Loucy (cell line): Measurements from ENCODE around the gene ROBO2.
A peak's percentile ranks its signal among the peaks of the same experiment; 100 is the strongest.

Experiments used
- H2AFZ ChIP-seq: fragments of 200-600 bp; sonication (generic); 2 replicates; pipeline ENCODE4 v1.6.0; 2016; ENCODE audit warnings: antibody characterized with exemption, mild to moderate bottlenecking, low read length, moderate library complexity
- H3F3A ChIP-seq: fragments of 200-600 bp; 2 replicates; pipeline ENCODE4 v1.6.0; 2016; ENCODE audit warnings: antibody characterized with exemption, low read depth, mild to moderate bottlenecking
- H3K27me3 ChIP-seq: fragments of 200-600 bp; sonication (generic); 2 replicates; pipeline ENCODE4 v1.6.1; 2014; ENCODE audit warnings: low read length, mild to moderate bottlenecking; ENCODE audit not compliant: insufficient read depth, poor library complexity, severe bottlenecking
- H3K36me3 ChIP-seq: fragments of 200-600 bp; sonication (generic); 2 replicates; pipeline ENCODE4 v1.6.1; 2016; ENCODE audit warnings: low read length; ENCODE audit not compliant: insufficient read depth
- H3K4me1 ChIP-seq: fragments of 200-600 bp; sonication (generic); 2 replicates; pipeline ENCODE4 v1.5.1; 2014; ENCODE audit warnings: low read length, mild to moderate bottlenecking; ENCODE audit not compliant: insufficient read depth, poor library complexity, severe bottlenecking
- H3K4me2 ChIP-seq: fragments of 200-600 bp; sonication (generic); 2 replicates; pipeline ENCODE4 v1.6.0; 2014; ENCODE audit warnings: antibody characterized with exemption, low read length, low read depth, mild to moderate bottlenecking; ENCODE audit not compliant: poor library complexity, severe bottlenecking
- H3K4me3 ChIP-seq: fragments of 200-600 bp; sonication (generic); 2 replicates; pipeline ENCODE4 v1.5.1; 2014; ENCODE audit warnings: low read length, mild to moderate bottlenecking, mixed read lengths; ENCODE audit not compliant: poor library complexity, severe bottlenecking
- H3K79me2 ChIP-seq: fragments of 200-600 bp; sonication (generic); 2 replicates; pipeline ENCODE4 v1.6.1; 2014; ENCODE audit warnings: low read length; ENCODE audit not compliant: insufficient read depth
- H3K9ac ChIP-seq: fragments of 200-600 bp; sonication (generic); 2 replicates; pipeline ENCODE4 v1.6.0; 2014; ENCODE audit warnings: mild to moderate bottlenecking, low read depth, low read length, moderate library complexity; ENCODE audit not compliant: poor library complexity, severe bottlenecking
- H3K9me2 ChIP-seq: fragments of 200-600 bp; sonication (generic); replicated peaks from 2 replicates; pipeline ENCODE4 v1.6.1; 2016; ENCODE audit warnings: low read depth, low read length, mixed read lengths
- H3K9me3 ChIP-seq: fragments of 200-600 bp; sonication (generic); 2 replicates; pipeline ENCODE4 v1.6.1; 2014; ENCODE audit warnings: mild to moderate bottlenecking, antibody characterized with exemption, low read length, low read depth; ENCODE audit not compliant: insufficient read depth
- H4K20me1 ChIP-seq: fragments of 200-600 bp; sonication (generic); 2 replicates; pipeline ENCODE4 v1.6.0; 2014; ENCODE audit warnings: antibody characterized with exemption, low read length, mild to moderate bottlenecking; ENCODE audit not compliant: insufficient read depth, poor library complexity, severe bottlenecking
- EZH2phosphoT487 ChIP-seq: fragments of 200-600 bp; IDR thresholded peaks from 2 replicates; pipeline ENCODE4 v1.6.1; 2018; ENCODE audit warnings: antibody characterized with exemption, mild to moderate bottlenecking, moderate library complexity, borderline replicate concordance
- TF ChIP-seq, protein P1 (sequence below): fragments of 200-600 bp; sonication (generic); conservative IDR thresholded peaks from 2 replicates; pipeline ENCODE4 v1.5.1; 2014; ENCODE audit warnings: mild to moderate bottlenecking, antibody characterized with exemption, low read length

The ROBO2 gene

DNA sequence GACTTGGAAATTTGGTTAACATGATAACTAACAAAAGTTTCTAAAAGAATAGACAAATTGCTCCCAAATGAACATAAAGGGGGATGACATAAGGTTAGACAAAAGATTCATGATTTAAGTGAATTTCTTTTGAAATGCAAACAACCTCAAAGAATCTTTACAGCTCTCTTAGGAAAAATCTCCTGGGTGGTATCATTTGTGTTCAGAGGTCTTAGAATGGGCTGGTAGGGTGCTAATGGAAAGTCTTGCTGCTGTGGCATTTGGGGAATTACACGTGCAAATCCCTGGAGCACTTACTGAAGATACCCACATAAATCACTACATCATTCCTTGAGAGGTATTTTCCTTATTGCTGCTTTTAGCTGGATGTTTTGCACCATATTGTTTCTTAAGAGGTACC, 14.4 kb upstream of the ROBO2 start:
- H3K4me1 ChIP-seq: no peaks in the 10 kb centered on the region
- no peaks in the 10 kb centered on the region; the same call in 1 of the 2 replicates for H3K9me2 ChIP-seq
- no peak for TF ChIP-seq EZH2phosphoT487
- no peaks in the 10 kb centered on the region for H3K9me3 ChIP-seq
- H3K9ac ChIP-seq: no peak overlapping the region
- no peak overlapping the region for H3K4me3 ChIP-seq
- H2AFZ ChIP-seq: no peak overlapping the region
- H3K27me3 ChIP-seq: no peaks in the 10 kb centered on the region
- no peaks in the 10 kb centered on the region for H3K36me3 ChIP-seq
- H3F3A ChIP-seq: no peaks in the 10 kb centered on the region
- no peak overlapping the region for H3K4me2 ChIP-seq
- no peaks in the 10 kb centered on the region for H3K79me2 ChIP-seq
- no peaks in the 10 kb centered on the region for H4K20me1 ChIP-seq

DNA sequence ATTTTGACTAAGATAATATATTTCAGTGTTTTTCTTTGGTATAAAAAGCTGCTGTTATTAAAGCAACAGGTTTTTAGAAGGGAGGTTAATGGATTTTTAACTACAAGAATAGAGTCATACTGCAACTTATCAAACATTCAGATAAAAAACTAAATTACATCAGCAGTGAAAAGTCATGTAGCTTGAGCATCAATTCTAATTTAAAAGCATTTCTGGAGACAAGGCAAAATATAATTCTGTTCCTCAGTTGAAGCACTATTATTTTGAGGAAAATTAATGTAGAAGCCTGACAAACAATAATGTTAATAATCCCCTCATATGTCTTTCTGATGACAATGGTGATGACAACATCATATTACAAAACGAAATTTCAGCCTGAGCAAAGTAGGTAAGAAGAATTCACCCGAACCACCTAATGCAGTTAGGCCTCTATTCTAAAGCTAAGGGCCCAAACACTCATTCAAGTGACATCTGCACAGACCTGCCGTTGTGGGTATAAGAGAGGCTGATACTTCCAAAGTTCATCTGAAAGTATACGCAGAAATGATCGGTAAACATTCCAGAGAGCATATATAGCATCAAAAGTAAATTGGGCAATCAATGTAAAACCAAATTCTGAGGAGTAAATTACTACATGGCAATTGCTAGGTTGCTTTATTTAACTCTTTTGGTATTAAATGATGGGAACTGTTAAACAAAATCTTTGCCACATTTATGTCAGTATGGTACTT, 12.8 kb upstream of the ROBO2 start:
- Histone ChIP-seq H3K79me2 (no peaks in the 10 kb centered on the region), H4K20me1 (no peaks in the 10 kb centered on the region), H2AFZ (peak overlapping the region; percentile 33; the same call in 1 of the 2 replicates), H3K9me2 (no peaks in the 10 kb centered on the region; the same call in 1 of the 2 replicates), H3K9me3 (no peaks in the 10 kb centered on the region), H3K27me3 (no peaks in the 10 kb centered on the region), H3K4me1 (no peaks in the 10 kb centered on the region), H3K4me3 (no peak overlapping the region), H3F3A (no peaks in the 10 kb centered on the region), H3K9ac (no peak overlapping the region), H3K4me2 (no peak overlapping the region), H3K36me3 (no peaks in the 10 kb centered on the region)
- TF ChIP-seq, protein P1, sequence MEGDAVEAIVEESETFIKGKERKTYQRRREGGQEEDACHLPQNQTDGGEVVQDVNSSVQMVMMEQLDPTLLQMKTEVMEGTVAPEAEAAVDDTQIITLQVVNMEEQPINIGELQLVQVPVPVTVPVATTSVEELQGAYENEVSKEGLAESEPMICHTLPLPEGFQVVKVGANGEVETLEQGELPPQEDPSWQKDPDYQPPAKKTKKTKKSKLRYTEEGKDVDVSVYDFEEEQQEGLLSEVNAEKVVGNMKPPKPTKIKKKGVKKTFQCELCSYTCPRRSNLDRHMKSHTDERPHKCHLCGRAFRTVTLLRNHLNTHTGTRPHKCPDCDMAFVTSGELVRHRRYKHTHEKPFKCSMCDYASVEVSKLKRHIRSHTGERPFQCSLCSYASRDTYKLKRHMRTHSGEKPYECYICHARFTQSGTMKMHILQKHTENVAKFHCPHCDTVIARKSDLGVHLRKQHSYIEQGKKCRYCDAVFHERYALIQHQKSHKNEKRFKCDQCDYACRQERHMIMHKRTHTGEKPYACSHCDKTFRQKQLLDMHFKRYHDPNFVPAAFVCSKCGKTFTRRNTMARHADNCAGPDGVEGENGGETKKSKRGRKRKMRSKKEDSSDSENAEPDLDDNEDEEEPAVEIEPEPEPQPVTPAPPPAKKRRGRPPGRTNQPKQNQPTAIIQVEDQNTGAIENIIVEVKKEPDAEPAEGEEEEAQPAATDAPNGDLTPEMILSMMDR: no peak
- TF ChIP-seq EZH2phosphoT487: no peak

DNA sequence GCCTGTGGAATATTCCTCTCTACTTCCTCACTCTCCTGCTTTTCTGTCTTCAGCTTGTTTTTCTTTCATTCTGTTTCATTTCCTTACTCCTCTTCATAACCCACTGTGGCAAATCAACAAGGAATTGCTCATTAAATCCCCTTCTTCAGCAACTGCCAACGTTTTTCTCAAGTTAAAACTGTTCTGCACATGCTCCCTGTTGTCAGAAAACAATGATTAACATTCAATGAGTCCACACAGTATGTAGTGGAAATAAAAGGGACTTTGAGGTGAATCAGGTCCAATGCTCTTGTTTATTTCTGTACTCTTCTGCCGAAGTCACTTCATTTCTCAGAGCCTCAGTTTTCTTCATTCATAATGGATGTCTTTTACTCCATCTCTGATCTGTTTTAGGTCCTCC, 11.9 kb upstream of the ROBO2 start:
- no peak overlapping the region for H3K9ac ChIP-seq
- H3K27me3 ChIP-seq: no peaks in the 10 kb centered on the region
- no peaks in the 10 kb centered on the region; the same call in 1 of the 2 replicates for H3K9me2 ChIP-seq
- no peak overlapping the region for H3K4me2 ChIP-seq
- H3K9me3 ChIP-seq: no peaks in the 10 kb centered on the region
- TF ChIP-seq EZH2phosphoT487: no peak
- TF ChIP-seq, protein P1: no peak
- H3K4me1 ChIP-seq: no peaks in the 10 kb centered on the region
- H4K20me1 ChIP-seq: no peaks in the 10 kb centered on the region
- peak overlapping the region; percentile 33; the same call in 1 of the 2 replicates for H2AFZ ChIP-seq
- H3K4me3 ChIP-seq: no peak overlapping the region
- H3K79me2 ChIP-seq: no peaks in the 10 kb centered on the region
- no peaks in the 10 kb centered on the region for H3F3A ChIP-seq
- no peaks in the 10 kb centered on the region for H3K36me3 ChIP-seq

DNA sequence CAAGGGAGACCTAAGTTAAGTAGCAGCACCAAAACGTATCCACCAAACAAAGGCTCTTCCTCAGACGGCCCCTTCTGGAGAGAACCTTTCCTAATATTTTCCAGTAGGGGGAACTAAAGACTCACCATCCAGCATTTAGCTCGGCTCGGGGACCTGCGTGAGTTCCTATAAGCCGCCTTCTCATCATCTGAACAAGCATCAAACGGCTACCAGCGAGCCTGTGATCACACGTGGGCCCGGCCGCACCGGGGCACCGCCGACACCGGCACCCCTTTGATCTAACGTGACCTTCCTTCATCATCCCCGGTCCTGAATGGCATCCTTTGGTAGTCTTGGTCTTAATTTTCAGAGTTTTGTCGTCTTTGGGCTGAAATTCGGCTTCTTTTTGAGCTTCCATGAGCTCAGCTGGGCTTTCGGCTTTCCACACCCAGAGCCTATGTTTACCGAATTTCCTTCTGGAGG, 1.4 kb upstream of the ROBO2 start:
- H2AFZ ChIP-seq: no peak overlapping the region
- TF ChIP-seq EZH2phosphoT487: no peak
- TF ChIP-seq, protein P1: peak; percentile 47
- no peak overlapping the region for H3K4me3 ChIP-seq

More for the DNA sequence above, 1.4 kb upstream of the ROBO2 start:
- H3K4me2 ChIP-seq: no peak overlapping the region
- H3K9ac ChIP-seq: no peak overlapping the region
- H3K9me2 ChIP-seq: no peaks in the 10 kb centered on the region
- no peaks in the 10 kb centered on the region for H4K20me1 ChIP-seq
- H3K4me1 ChIP-seq: no peaks in the 10 kb centered on the region
- no peaks in the 10 kb centered on the region for H3K27me3 ChIP-seq
- H3F3A ChIP-seq: no peaks in the 10 kb centered on the region
- H3K36me3 ChIP-seq: no peaks in the 10 kb centered on the region
- H3K79me2 ChIP-seq: no peaks in the 10 kb centered on the region
- H3K9me3 ChIP-seq: no peaks in the 10 kb centered on the region
